Stimulated activated effector memory CD8-positive, alpha-beta T cell treated with anti-CD3 and anti-CD28 coated beads, Interleukin-12 subunit alpha, Interleukin-12 subunit beta, amount 100 ng/mL, for 72 hours (primary cell): ENCODE data around the gene YWHAB.

ENCODE experiments used
- ATAC-seq: fragments of 150-1000 bp; cut with Tn5 transposase; 2 replicates; pipeline ENCODE4 v1.10.0; 2021
- DNase-seq, 2 donors: peaks; one replicate each; pipeline ENCODE4 v3.0.0; 2021 to 2022; ENCODE audit warnings: low spot score in 2 of 2
- H3K27ac Mint-ChIP-seq: one replicate; pipeline ENCODE4 v1.8.0; 2022; ENCODE audit warnings: mild to moderate bottlenecking, mixed read lengths
- H3K36me3 Mint-ChIP-seq: one replicate; pipeline ENCODE4 v1.8.0; 2022; ENCODE audit warnings: mild to moderate bottlenecking, mixed read lengths
- H3K4me1 Mint-ChIP-seq: one replicate; pipeline ENCODE4 v1.8.0; 2022; ENCODE audit warnings: mixed read lengths
- H3K4me3 Mint-ChIP-seq: one replicate; pipeline ENCODE4 v1.8.0; 2022; ENCODE audit warnings: mild to moderate bottlenecking, mixed read lengths
- H3K9me3 Mint-ChIP-seq: one replicate; pipeline ENCODE4 v1.8.0; 2022; ENCODE audit warnings: mixed read lengths

YWHAB gene

DNA sequence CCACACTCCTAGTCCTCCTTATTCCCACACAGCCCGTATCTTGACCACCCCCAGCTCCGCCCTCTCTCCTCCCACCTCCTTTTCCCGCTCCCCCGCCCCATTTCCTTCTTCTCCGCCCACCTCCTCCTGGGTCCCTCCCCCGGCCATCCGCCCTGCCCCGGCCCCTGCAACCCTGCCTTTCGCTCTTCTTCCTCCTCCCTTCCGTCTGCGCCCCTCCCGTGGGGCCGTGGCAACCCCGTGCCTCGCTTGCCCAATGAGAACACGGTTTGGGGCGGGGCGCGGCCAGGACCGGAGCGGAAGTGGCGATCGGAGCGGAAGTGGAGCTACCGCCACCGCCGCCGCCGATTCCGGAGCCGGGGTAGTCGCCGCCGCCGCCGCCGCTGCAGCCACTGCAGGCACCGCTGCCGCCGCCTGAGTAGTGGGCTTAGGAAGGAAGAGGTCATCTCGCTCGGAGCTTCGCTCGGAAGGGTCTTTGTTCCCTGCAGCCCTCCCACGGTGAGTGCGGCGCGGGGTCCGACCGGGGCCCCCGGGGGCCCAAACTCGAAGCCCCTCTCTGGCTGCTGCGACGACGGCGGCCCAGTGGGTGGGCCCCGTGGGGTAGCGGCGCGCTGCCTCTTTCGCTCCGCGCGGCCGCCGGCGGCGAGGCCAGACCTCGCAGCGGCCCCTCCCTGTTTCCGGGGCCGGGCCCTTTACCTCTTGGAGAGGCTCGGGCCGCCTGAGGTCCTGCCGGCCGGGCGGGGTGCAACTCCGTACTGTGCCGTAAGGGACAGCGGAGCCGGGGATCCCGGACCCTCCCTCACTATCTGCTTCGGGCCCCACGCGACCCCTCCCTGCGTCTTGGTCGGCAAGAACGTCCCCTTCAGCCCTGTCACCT lies at the start of gene YWHAB:
YWHAB (plus strand) TSS at position 314 of the 874 bp plus-strand sequence. CDS start 15,829 bp downstream, outside the sequence.
- peaks cover 51% of the 10 kb centered on the region for H3K4me1 Mint-ChIP-seq

GRCh38 chr20:44836601-44837120 lies 48.8 kb upstream of the YWHAB start:
- no peaks in the 10 kb centered on the region for H3K4me1 Mint-ChIP-seq
- H3K36me3 Mint-ChIP-seq = no peaks in the 10 kb centered on the region
- peaks cover 2% of the 10 kb centered on the region for H3K9me3 Mint-ChIP-seq
- H3K4me3 Mint-ChIP-seq = no peak overlapping the region
- H3K27ac Mint-ChIP-seq = no peak overlapping the region
- ATAC-seq (no peak), DNase-seq (no peak)

More for the DNA sequence above, at the start of gene YWHAB:
- Mint-ChIP-seq H3K4me3 (peak within 1 kb of the TSS; percentile 93), H3K27ac (peak within 1 kb of the TSS; percentile 93), H3K9me3 (no peaks in the 10 kb centered on the region), H3K36me3 (peaks cover 43% of the 10 kb centered on the region)
- ATAC-seq (peak; percentile 98), DNase-seq (peak; percentile 93 to 98)

DNA sequence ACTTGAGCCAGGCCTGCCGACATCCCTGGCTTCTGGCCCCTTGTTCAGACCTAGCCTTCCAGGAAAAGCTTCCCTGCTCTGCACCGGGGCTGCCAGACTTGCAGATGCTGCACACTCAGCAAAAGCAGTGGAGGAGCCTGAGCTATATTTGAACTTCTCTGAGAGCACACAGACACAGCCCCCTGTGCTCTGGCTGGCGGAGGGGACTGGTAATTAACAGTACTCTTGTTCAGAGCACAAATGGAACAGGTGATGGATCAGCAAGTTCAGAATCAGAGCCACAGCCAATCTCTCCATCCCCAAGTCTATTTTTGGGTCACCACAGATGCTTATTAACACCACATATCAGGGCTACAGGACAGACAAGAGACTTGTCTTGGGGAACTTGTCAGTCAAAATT lies 47.6 kb upstream of the YWHAB start:
- Mint-ChIP-seq H3K36me3 (no peaks in the 10 kb centered on the region), H3K4me1 (no peaks in the 10 kb centered on the region), H3K4me3 (no peak overlapping the region), H3K27ac (no peak overlapping the region), H3K9me3 (peaks cover 2% of the 10 kb centered on the region)
- DNase-seq = no peak
- no peak for ATAC-seq

DNA sequence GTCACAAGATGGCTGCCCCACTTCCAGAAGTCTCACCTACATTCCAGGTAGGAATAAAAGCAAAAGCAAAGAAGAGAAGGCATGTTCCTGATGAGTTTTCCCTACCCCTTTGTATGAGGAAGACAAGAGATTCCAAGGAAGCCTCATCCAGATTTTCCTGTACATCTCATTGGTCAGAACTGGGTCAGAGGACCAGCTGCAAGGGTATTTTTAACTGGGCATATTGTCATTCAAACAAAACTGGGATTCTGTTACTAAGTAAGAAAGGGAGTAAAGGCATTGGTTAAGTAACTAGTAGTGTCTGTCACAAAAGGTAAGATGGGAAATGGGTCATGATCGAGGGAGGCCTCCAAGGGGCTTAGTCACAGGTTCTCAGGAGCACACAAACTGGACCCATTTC lies 47.0 kb upstream of the YWHAB start:
- no peak for DNase-seq
- Mint-ChIP-seq H3K27ac (no peak overlapping the region), H3K4me1 (no peaks in the 10 kb centered on the region), H3K36me3 (no peaks in the 10 kb centered on the region), H3K4me3 (no peak overlapping the region), H3K9me3 (peaks cover 2% of the 10 kb centered on the region)
- no peak for ATAC-seq

- ATAC-seq = no peak
- DNase-seq = no peak
- H3K4me3 Mint-ChIP-seq = no peak overlapping the region
- no peaks in the 10 kb centered on the region for H3K4me1 Mint-ChIP-seq
- no peak overlapping the region for H3K27ac Mint-ChIP-seq
- no peaks in the 10 kb centered on the region for H3K36me3 Mint-ChIP-seq
- H3K9me3 Mint-ChIP-seq = peaks cover 2% of the 10 kb centered on the region
Observed at GRCh38 chr20:44839481-44839880, 46.0 kb upstream of the YWHAB start.

- Mint-ChIP-seq H3K36me3 (no peaks in the 10 kb centered on the region), H3K4me1 (no peaks in the 10 kb centered on the region), H3K4me3 (no peak overlapping the region)
Observed at GRCh38 chr20:44840826-44841225, 44.7 kb upstream of the YWHAB start.

DNA sequence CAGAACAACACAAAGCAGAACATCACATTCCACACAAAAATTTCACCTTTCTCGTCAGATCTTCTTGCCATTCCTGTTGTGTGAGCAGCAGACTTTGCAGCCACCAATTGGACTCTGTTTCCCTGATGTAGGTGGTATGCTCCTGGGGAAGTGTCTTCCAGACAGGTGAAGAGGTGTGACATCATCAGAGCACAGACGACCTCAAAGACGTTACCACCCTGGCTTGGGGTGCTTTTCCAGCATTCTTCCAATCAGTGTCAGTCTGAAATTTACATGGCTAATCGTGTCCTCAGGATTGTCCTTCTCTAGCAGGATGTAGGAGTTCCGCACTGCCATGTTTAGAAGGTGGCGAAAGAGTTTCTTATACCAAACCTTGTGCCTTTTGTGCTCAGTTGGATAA lies 43.5 kb upstream of the YWHAB start:
- Mint-ChIP-seq H3K4me3 (no peak overlapping the region), H3K36me3 (no peaks in the 10 kb centered on the region), H3K27ac (no peak overlapping the region), H3K9me3 (peaks cover 2% of the 10 kb centered on the region), H3K4me1 (no peaks in the 10 kb centered on the region)
- DNase-seq (no peak), ATAC-seq (no peak)

More at GRCh38 chr20:44840826-44841225, 44.7 kb upstream of the YWHAB start:
- DNase-seq = no peak
- H3K9me3 Mint-ChIP-seq = peaks cover 2% of the 10 kb centered on the region
- no peak for ATAC-seq
- no peak overlapping the region for H3K27ac Mint-ChIP-seq

GRCh38 chr20:44843876-44844275 lies 41.6 kb upstream of the YWHAB start:
- Mint-ChIP-seq H3K27ac (no peak overlapping the region), H3K9me3 (peaks cover 2% of the 10 kb centered on the region), H3K36me3 (no peaks in the 10 kb centered on the region), H3K4me1 (no peaks in the 10 kb centered on the region), H3K4me3 (no peak overlapping the region)
- peak; percentile 85 for ATAC-seq
- DNase-seq = no peak

DNA sequence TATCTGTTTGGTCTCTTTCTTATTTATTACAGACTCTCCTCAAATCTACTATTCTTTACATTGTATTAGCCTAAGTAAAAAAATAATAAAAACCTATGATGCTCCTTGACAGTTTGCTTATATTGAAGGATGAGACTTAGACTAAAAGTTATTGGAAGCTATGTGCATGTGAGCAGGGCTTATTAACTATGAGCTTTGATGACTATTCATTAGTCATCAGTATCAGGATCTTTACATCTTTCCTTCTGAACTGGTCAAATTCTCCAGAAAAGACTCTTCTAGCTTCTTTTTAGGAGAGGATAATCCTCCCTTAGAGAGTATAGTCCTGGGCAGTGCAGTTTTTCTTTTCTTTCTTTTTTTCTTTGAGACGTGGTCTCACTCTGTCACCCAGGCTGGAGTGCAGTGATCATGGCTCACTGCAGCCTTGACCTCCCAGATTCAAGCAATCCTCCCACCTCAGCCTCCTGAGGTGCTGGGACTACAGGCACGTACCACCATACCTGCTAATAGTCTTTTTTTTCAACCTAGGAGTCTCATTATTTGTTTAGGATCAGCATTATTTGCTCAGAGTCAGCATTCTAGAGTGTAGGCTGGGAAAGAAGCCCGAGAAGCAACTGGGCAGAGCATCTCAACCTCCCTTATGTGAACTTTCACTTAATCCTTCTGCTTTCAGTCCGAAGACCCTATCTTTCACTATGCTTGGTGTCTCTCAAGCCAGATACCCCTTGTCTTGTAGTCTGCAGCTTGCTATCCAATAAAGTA lies 37.1 kb upstream of the YWHAB start:
- Mint-ChIP-seq H3K36me3 (no peaks in the 10 kb centered on the region), H3K9me3 (no peaks in the 10 kb centered on the region), H3K4me1 (no peaks in the 10 kb centered on the region), H3K4me3 (no peak overlapping the region), H3K27ac (no peak overlapping the region)
- no peak for DNase-seq
- ATAC-seq = no peak

DNA sequence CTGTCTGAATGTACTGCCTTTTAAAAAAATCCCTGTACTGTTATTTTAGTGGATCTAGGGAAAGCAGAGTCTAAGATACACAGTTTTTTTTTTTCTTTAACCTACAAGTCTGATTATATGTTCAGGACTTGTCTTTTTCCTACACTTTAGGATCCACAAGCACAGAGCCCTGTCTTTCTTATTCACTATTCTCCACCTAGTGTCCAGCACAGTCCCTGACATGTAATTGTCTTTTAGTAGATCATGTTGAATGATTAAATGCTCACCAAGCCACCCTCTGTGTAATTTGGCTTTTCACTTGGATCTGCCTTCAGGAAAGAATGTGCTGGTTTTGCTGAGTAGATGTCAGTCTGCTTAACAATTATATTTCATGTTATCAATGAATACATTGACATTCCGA lies 35.8 kb upstream of the YWHAB start:
- H3K27ac Mint-ChIP-seq = no peak overlapping the region
- ATAC-seq (no peak), DNase-seq (no peak)
- H3K4me3 Mint-ChIP-seq = no peak overlapping the region
- H3K4me1 Mint-ChIP-seq = no peaks in the 10 kb centered on the region
- no peaks in the 10 kb centered on the region for H3K36me3 Mint-ChIP-seq
- H3K9me3 Mint-ChIP-seq = no peaks in the 10 kb centered on the region

GRCh38 chr20:44850272-44850671 lies 35.2 kb upstream of the YWHAB start:
- Mint-ChIP-seq H3K4me1 (no peaks in the 10 kb centered on the region), H3K4me3 (no peak overlapping the region), H3K9me3 (no peaks in the 10 kb centered on the region), H3K27ac (no peak overlapping the region), H3K36me3 (no peaks in the 10 kb centered on the region)
- DNase-seq = no peak
- no peak for ATAC-seq

DNA sequence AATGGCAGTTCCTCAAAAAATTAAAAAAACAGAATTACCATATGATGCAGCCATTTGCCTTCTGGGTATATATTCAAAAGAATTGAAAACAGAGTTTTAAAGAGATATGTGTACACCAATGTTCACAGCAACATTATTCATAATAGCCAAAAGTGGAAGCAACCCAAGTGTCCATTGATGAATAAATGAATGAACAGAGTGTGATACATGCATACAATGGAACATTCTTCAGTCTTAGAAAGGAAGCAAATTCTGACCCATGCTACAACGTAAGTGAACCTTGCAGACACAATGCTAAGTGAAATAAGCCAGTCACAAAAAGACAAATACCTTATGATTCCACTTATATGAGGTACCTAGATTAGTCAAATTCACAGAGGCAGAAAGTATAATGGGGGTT lies 34.7 kb upstream of the YWHAB start:
- DNase-seq (no peak), ATAC-seq (no peak)
- Mint-ChIP-seq H3K27ac (no peak overlapping the region), H3K4me1 (no peaks in the 10 kb centered on the region), H3K9me3 (no peaks in the 10 kb centered on the region), H3K36me3 (no peaks in the 10 kb centered on the region), H3K4me3 (no peak overlapping the region)

DNA sequence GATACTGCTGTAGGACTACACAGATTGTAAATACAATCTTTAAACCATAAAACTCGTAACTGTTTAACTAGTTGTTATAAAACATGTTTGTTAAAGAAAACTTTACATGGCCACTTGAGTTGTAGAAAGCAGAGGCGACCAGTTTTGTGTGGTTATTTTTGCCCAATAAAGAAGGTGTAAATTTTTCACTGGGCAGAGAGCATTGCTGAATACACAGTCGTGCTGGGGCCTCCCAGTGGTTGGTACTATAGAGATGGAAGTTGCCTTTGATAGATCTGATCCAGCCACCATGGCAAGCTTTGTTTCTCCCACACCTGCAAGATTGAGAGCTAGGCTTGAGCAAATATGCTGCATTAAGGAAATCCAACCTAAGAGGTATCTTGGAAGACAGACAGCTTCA lies 34.0 kb upstream of the YWHAB start:
- Mint-ChIP-seq H3K4me1 (peaks cover 2% of the 10 kb centered on the region), H3K36me3 (no peaks in the 10 kb centered on the region), H3K9me3 (peaks cover under 1% of the 10 kb centered on the region), H3K27ac (no peak overlapping the region), H3K4me3 (no peak overlapping the region)
- ATAC-seq (no peak), DNase-seq (no peak)

GRCh38 chr20:44856442-44856841 lies 29.1 kb upstream of the YWHAB start:
- H3K4me3 Mint-ChIP-seq = no peak overlapping the region
- H3K36me3 Mint-ChIP-seq = no peaks in the 10 kb centered on the region
- no peak overlapping the region for H3K27ac Mint-ChIP-seq
- peaks cover 3% of the 10 kb centered on the region for H3K9me3 Mint-ChIP-seq
- no peak for DNase-seq
- no peak for ATAC-seq
- H3K4me1 Mint-ChIP-seq = peaks cover 8% of the 10 kb centered on the region

- no peak overlapping the region for H3K4me3 Mint-ChIP-seq
- H3K4me1 Mint-ChIP-seq = peaks cover 8% of the 10 kb centered on the region
- H3K36me3 Mint-ChIP-seq = no peaks in the 10 kb centered on the region
- DNase-seq (no peak), ATAC-seq (no peak)
- H3K27ac Mint-ChIP-seq = no peak overlapping the region
- peaks cover 3% of the 10 kb centered on the region for H3K9me3 Mint-ChIP-seq
Observed at GRCh38 chr20:44856856-44857448, 28.6 kb upstream of the YWHAB start.
